GM19023 (cell line): Measurements from ENCODE around the gene PHLDA3.

Experiments
- ATAC-seq: cut with Tn5 transposase; IDR thresholded peaks from one replicate; pipeline ENCODE4 v1.9.1; 2021; ENCODE audit warnings: mild to moderate bottlenecking, moderate library complexity; ENCODE audit not compliant: unreplicated experiment

PHLDA3 gene

GRCh38 chr1:201468501-201468843 lies 516 bp downstream of the PHLDA3 start:
- ATAC-seq = peak; percentile 35

- no peak for ATAC-seq
Observed at GRCh38 chr1:201466492-201466891, 2.5 kb downstream of the PHLDA3 start.

- ATAC-seq = no peak
Observed at GRCh38 chr1:201465698-201466290, 3.2 kb downstream of the PHLDA3 start.

GRCh38 chr1:201463071-201463552 lies 5.9 kb downstream of the PHLDA3 start:
- ATAC-seq = no peak

- no peak for ATAC-seq
Observed at GRCh38 chr1:201461645-201462441, 7.1 kb downstream of the PHLDA3 start.

- no peak for ATAC-seq
Observed at GRCh38 chr1:201460814-201461644, 8.0 kb downstream of the PHLDA3 start.

GRCh38 chr1:201459775-201460174 lies 9.2 kb downstream of the PHLDA3 start:
- no peak for ATAC-seq

- no peak for ATAC-seq
Observed at GRCh38 chr1:201459052-201459451, 9.9 kb downstream of the PHLDA3 start.

GRCh38 chr1:201457508-201457960 lies 11.5 kb downstream of the PHLDA3 start:
- ATAC-seq = no peak

- no peak for ATAC-seq
Observed at GRCh38 chr1:201456499-201457309, 12.3 kb downstream of the PHLDA3 start.

GRCh38 chr1:201455098-201455497 lies 13.9 kb downstream of the PHLDA3 start:
- ATAC-seq = no peak

- no peak for ATAC-seq
Observed at GRCh38 chr1:201454608-201455007, 14.4 kb downstream of the PHLDA3 start.

GRCh38 chr1:201452866-201453265 lies 16.1 kb downstream of the PHLDA3 start:
- no peak for ATAC-seq

- ATAC-seq = no peak
Observed at GRCh38 chr1:201450721-201451291, 18.2 kb downstream of the PHLDA3 start.

- ATAC-seq = no peak
Observed at GRCh38 chr1:201448990-201449389, 20.0 kb downstream of the PHLDA3 start.

GRCh38 chr1:201447903-201448871 lies 20.8 kb downstream of the PHLDA3 start:
- no peak for ATAC-seq

GRCh38 chr1:201445310-201445709 lies 23.7 kb downstream of the PHLDA3 start:
- ATAC-seq = no peak

- no peak for ATAC-seq
Observed at GRCh38 chr1:201444792-201445191, 24.2 kb downstream of the PHLDA3 start.

- no peak for ATAC-seq
Observed at GRCh38 chr1:201443747-201444146, 25.2 kb downstream of the PHLDA3 start.
